Keratinocyte (primary cell): ENCODE results near the gene MSI2. TPM values are rescaled to one million over a fixed set of nuclear protein-coding genes. Genes with fewer than 3 reads are reported as not detected.

ENCODE experiments used
- DNase-seq: peaks from one replicate; pipeline ENCODE4 v3.0.0-alpha.2; 2011; ENCODE audit warnings: low read depth, missing footprints, low spot score
- FAIRE-seq: peaks from 2 replicates; lab custom pipeline; 2011; peaks lifted over from hg19 to GRCh38; lab: Jason Lieb, UNC
- H2AFZ ChIP-seq: 2 replicates; pipeline ENCODE4 v1.6.0; 2012; ENCODE audit warnings: low read length, control low read depth, inconsistent platforms; ENCODE audit not compliant: control insufficient read depth
- H3K27ac ChIP-seq: 2 replicates; pipeline ENCODE4 v1.5.1; 2011; ENCODE audit warnings: low read length; ENCODE audit not compliant: control insufficient read depth, insufficient read depth
- H3K27me3 ChIP-seq: 3 replicates; pipeline ENCODE4 v1.6.0; 2011; ENCODE audit warnings: low read length; ENCODE audit not compliant: control insufficient read depth, insufficient read depth; ENCODE audit errors: extremely low read depth
- H3K36me3 ChIP-seq, 2 experiments: 2 replicates in 1 of 2; 3 replicates in 1 of 2; pipeline ENCODE4 v1.5.1; 2011; ENCODE audit warnings: low read length in 2 of 2, mild to moderate bottlenecking in 1 of 2; ENCODE audit not compliant: control insufficient read depth in 2 of 2, insufficient read depth in 2 of 2; ENCODE audit errors: extremely low read depth in 1 of 2
- H3K4me1 ChIP-seq: 3 replicates; pipeline ENCODE4 v1.5.1; 2011; ENCODE audit warnings: low read length; ENCODE audit not compliant: control insufficient read depth, insufficient read depth; ENCODE audit errors: extremely low read depth
- H3K4me2 ChIP-seq: 3 replicates; pipeline ENCODE4 v1.6.0; 2011; ENCODE audit warnings: low read depth, low read length; ENCODE audit not compliant: control insufficient read depth, insufficient read depth; ENCODE audit errors: extremely low read depth
- H3K4me3 ChIP-seq, 3 experiments: fragments of 200-600 bp in 1 of 3; sonication (generic) in 1 of 3; 2 replicates in 2 of 3; 3 replicates in 1 of 3; pipeline ENCODE4 v1.5.1; 2011 to 2016; ENCODE audit warnings: low read length in 3 of 3, mild to moderate bottlenecking in 3 of 3, control low read depth in 2 of 3, inconsistent platforms in 1 of 3, low read depth in 1 of 3, mixed read lengths in 1 of 3, mixed run types in 1 of 3, moderate library complexity in 1 of 3; ENCODE audit not compliant: control insufficient read depth in 2 of 3, insufficient read depth in 2 of 3; ENCODE audit errors: extremely low read depth in 1 of 3
- H3K79me2 ChIP-seq: 2 replicates; pipeline ENCODE4 v1.6.0; 2012; ENCODE audit warnings: low read length; ENCODE audit not compliant: control insufficient read depth, insufficient read depth
- H3K9ac ChIP-seq: 3 replicates; pipeline ENCODE4 v1.6.0; 2011; ENCODE audit warnings: low read length; ENCODE audit not compliant: control insufficient read depth, insufficient read depth; ENCODE audit errors: extremely low read depth
- H3K9me1 ChIP-seq: 3 replicates; pipeline ENCODE4 v1.6.0; 2011; ENCODE audit warnings: low read length; ENCODE audit not compliant: control insufficient read depth, insufficient read depth; ENCODE audit errors: extremely low read depth
- H3K9me3 ChIP-seq: 2 replicates; pipeline ENCODE4 v1.5.1; 2012; ENCODE audit warnings: low read depth, low read length; ENCODE audit not compliant: control insufficient read depth
- H4K20me1 ChIP-seq: 3 replicates; pipeline ENCODE4 v1.6.0; 2011; ENCODE audit warnings: low read length; ENCODE audit not compliant: control insufficient read depth, insufficient read depth; ENCODE audit errors: extremely low read depth
- CTCF ChIP-seq, 3 experiments: IDR thresholded peaks in 1 of 3; conservative IDR thresholded peaks in 1 of 3; optimal IDR thresholded peaks in 1 of 3; 2 replicates in 2 of 3; 3 replicates in 1 of 3; pipeline versions ENCODE3 to v1.5.1; 2011; ENCODE audit warnings: low read length in 3 of 3, mild to moderate bottlenecking in 3 of 3, moderate library complexity in 2 of 3, control low read depth in 1 of 3, inconsistent platforms in 1 of 3; ENCODE audit not compliant: insufficient read depth in 2 of 3; ENCODE audit errors: extremely low read depth in 1 of 3
- EZH2 ChIP-seq: IDR thresholded peaks from one replicate; pipeline ENCODE4 v1.6.1; 2012; ENCODE audit warnings: inconsistent platforms, mild to moderate bottlenecking, low read length, moderate library complexity
- dilution Hi-C: fragments of 300-500 bp; cut with MboI; formaldehyde crosslinking; loops from one replicate; pipeline ENCODE4 v1.7.0; 2020; ENCODE audit warnings: low sequenced_read_pairs; ENCODE audit not compliant: extremely low pct_ligation_motif_present
- polyA plus RNA-seq, 5 experiments: library from polyadenylated mRNA; depleted of rRNA in 3 of 5; stranded (reverse) in 3 of 5; stranded (forward) in 1 of 5; unstranded in 1 of 5; fragments of >200 nt; gene quantifications; 1 replicate in 1 of 5; 2 replicates in 3 of 5; 3 replicates in 1 of 5; pipeline versions ENCODE4 v1.2.1 to v1.2.3, GENCODE V29; 2011 to 2012; ENCODE audit warnings: missing spikeins in 2 of 5, low read depth in 1 of 5, low replicate concordance in 1 of 5

MSI2 gene
- polyA plus RNA-seq, 1 donor (not counting 4 experiments of a cell fraction or from before 2014, with no cell fraction given): 22.3 TPM

- no peak overlapping the region for H3K27ac ChIP-seq
- no peak for FAIRE-seq
- H3K36me3 ChIP-seq: peaks cover 0 to 6% of the 10 kb centered on the region in 2 experiments
- H3K4me1 ChIP-seq: peaks cover 6% of the 10 kb centered on the region
- H3K79me2 ChIP-seq: no peaks in the 10 kb centered on the region
- H3K9me1 ChIP-seq: no peaks in the 10 kb centered on the region
- DNase-seq: no peak
- no peak overlapping the region for H3K9ac ChIP-seq
- H3K4me3 ChIP-seq: no peak overlapping the region
- H2AFZ ChIP-seq: no peak overlapping the region
- no peaks in the 10 kb centered on the region for H4K20me1 ChIP-seq
- no peaks in the 10 kb centered on the region for H3K27me3 ChIP-seq
- no peak for TF ChIP-seq CTCF (optimal IDR thresholded peaks at IDR 0.05 in 1 of 3, IDR thresholded peaks at IDR 0.05 in 1 of 3, conservative IDR thresholded peaks at IDR 0.05 in 1 of 3; ENCODE audit: extremely low read depth in 1 of 3, insufficient read depth in 2 of 3, low read length in 3 of 3)
- TF ChIP-seq EZH2: no peak
- dilution Hi-C loops: no loop called here
- no peaks in the 10 kb centered on the region for H3K9me3 ChIP-seq
- no peak overlapping the region for H3K4me2 ChIP-seq
These were observed 96.4 kb downstream of the MSI2 start for GRCh38 chr17:57352665-57353175.

GRCh38 chr17:57354673-57355072 lies 98.3 kb downstream of the MSI2 start:
- no peak for TF ChIP-seq CTCF (optimal IDR thresholded peaks at IDR 0.05 in 1 of 3, IDR thresholded peaks at IDR 0.05 in 1 of 3, conservative IDR thresholded peaks at IDR 0.05 in 1 of 3; ENCODE audit: extremely low read depth in 1 of 3, insufficient read depth in 2 of 3, low read length in 3 of 3)
- TF ChIP-seq EZH2: no peak
- Histone ChIP-seq H3K36me3 (no peaks in the 10 kb centered on the region), H3K4me2 (no peak overlapping the region), H3K79me2 (no peaks in the 10 kb centered on the region), H3K4me1 (peaks cover 12% of the 10 kb centered on the region), H3K9me1 (no peaks in the 10 kb centered on the region), H2AFZ (no peak overlapping the region), H3K9ac (no peak overlapping the region), H4K20me1 (no peaks in the 10 kb centered on the region), H3K27me3 (no peaks in the 10 kb centered on the region), H3K27ac (no peak overlapping the region), H3K4me3 (no peak overlapping the region), H3K9me3 (no peaks in the 10 kb centered on the region)
- dilution Hi-C loops: no loop called here
- FAIRE-seq (no peak), DNase-seq (no peak)
